ENCODE measurements around the gene MBP. TPM values are rescaled to one million over a fixed set of nuclear protein-coding genes. Genes with fewer than 3 reads are reported as not detected.

The MBP gene
- total RNA-seq, 2 experiments from 2014 or later = 46.0 to 53.9 TPM

DNA sequence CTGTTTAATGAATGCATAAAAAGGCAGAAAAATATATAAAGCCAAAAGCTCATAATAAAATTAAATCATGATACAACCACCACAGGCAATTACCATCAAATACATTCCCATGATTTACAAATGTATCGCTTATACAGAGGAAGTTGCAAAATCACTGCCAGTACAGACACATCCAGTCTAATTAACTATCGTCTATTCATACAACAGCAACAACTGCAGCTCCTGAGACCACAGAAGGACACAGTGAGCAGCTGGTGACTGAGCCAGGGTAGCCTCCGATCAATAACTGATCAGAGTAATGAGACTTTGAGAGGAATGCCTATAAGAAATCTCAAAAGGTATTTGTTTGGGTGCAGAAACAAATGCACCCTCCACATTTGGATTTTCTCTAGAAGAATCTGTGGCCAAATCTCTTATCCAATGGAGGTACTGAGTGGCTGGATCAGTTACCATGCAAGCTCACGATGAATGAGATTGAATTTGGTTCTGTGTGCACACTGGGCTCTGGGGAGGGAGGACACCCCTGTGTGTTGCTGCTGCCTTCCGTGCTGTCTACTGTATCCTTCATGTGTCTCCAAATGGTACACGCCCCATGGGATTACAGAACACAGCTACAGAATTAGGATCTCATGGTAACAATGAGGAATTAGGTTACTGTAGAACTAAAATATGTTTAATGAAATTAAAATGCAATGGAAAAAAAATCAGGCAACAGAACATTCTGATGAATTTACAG lies 119.6 kb downstream of the MBP start:
- CTCF ChIA-PET = interaction anchor here (3.8 kb wide), 1 partner anchor 13 kb away, joined by 18 read pairs; no protein-coding TSS in a partner anchor
- POLR2A ChIA-PET = no interaction called here

DNA sequence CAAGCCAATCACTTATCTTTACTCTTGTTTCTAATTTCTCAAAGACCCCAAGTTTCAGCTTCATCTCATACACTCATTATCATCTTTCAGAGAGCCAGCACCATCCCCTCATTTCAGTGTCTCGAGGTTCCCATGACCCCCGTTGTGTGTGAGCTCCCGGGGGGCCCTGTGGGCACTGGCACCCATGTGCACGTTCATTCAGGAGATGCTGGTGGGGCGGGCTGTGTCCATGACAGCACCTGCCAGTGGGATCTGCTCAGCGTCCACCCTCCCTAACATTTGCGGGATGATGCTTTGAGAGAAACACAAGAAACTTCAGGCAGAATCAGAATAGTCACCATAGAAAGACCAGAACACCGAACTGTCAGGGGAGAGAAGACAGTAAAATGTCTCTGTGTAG lies 120.5 kb downstream of the MBP start:
- ChIA-PET CTCF (interaction anchor here (3.8 kb wide), 1 partner anchor 12 kb away, joined by 18 read pairs; no protein-coding TSS in a partner anchor), POLR2A (no interaction called here)

DNA sequence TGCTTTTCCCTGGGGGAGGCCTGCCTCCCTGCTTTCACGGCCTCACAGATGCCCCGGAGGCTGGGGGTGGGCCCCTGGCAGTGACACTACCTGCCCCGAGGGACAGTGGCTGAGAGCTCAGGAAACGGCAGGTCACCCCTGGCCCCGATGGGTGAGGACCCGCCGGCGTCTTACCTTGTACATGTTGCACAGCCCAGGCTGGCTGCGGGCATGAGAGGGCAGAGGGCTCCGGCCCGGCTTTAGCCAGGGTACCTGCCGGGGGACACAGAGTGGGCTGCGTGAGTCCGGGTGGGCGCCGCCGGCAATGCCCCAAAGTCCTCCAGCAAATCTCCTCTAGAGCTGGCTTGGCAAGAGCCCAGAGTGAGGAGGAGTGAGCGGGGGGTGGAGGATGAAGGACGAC lies 122.9 kb downstream of the MBP start:
- ChIA-PET CTCF (interaction anchor here (3.8 kb wide), 1 partner anchor 10 kb away, joined by 18 read pairs; no protein-coding TSS in a partner anchor), POLR2A (no interaction called here)

DNA sequence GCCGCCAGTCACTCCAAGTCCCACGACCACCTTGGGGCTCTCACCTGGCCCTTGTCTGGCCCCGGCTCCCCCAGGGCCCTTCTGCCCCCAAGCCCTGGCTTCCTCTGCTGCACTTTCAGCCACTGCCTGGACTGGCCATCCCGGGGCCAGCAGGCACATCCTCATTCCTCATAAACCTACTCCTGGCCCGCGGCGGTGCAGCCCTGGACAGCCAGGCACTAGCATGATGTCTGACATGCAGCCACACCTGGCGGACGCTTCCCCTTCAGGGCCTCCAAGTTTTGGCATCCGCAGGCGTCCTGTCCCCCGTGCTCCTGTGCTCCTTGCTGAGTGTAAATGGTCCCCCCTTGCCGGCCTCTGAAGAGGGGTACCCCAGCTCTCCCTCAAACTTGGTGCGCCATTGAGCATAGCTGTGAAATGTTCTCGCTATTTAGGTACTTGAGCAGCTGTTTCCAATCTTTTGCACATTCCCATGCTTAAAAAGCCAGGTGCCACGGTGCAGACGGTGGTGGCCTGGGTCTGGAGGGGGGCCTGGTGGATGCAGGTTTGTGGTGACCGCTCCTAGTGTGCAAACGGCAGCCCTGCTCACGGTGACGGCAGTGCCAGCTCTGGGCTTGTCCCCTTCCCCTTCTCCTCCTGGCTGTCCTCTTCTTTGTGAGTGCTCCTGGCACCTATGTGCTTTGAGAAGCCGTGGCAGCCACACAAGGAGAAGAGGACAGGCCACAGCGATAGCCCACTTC lies 123.8 kb downstream of the MBP start:
- POLR2A ChIA-PET = no interaction called here
- CTCF ChIA-PET = no interaction called here

DNA sequence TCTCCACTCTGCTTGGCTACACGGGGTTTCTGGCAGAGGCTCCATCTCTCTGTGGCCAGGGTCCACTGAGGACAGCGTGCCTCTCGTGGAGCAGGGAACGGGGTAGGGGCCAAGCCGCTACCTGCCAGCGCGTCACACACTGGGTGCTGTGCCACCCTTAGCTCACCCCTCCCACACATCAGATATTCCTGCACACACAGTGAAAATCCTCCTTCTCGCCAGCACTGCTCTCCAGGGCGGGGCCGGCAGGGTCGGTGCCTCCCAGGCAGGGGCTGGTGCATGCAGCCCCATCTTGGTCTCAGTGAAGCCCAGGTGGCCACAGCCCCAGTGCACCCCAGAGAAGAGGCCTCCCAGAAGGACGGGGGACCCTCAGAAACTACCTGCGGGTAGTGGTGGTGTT lies 124.6 kb downstream of the MBP start:
- ChIA-PET POLR2A (no interaction called here), CTCF (no interaction called here)

DNA sequence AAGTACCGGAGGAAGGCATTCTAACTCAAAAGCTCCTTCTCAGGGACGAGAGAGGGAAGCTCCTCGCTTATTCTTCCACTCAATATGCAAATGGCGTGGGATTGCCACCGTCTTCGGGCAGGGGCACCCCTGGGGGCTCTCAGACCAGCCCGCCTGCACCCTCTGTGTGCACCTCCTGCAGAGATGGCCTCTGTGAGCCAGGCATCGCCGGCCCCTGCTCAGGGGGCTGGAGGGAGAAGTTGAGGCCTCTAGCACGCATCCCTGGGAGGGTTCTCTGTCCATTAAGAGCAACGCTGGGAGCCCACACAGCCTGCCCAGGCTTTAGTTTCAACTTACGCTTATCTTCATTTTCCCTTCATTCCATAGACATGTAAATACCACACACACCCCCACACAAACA lies 125.3 kb downstream of the MBP start:
- ChIA-PET CTCF (no interaction called here), POLR2A (no interaction called here)

DNA sequence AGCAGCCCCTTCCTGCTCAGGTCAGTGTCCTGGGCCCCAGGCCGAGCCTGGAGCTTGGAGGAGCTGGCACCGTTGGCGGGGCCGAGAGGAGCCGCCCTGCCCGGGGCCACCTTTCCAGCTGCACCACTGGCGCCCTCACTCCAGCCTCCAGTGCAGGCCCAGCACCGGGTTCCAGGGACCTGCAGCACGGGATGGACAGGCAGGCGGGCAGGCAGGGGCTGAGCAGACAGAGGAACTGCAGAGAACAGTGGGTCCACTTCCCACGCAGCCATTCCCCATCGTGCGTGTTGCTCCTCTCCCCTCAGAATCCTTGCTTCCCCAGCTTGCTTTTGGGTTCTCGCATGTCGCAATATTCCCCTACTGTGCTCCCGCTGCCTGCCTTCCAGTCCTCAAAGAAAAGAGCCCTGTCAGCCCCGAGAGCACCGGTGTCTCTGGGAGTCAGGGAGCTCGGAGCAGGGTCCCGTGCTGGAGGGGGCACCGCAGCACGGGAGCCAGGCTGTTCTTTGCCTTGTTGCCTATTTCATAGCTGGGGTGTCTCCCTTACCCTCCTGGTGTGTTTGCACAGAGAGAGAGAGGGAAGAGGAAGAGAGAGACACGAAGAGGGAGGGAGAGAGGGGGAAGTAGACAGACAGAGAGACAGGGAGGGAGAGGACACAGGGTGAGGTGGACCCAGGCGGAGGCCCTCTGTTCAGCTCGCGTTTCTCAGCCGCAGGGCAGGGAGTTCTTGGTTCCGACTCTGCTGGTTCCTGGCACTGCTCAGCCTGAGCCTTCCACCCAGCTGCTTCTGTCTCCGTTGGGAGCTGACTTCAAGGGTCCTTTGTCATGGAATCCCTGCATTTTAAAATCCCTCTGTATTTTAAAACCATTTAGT lies 126.0 kb downstream of the MBP start:
- ChIA-PET CTCF (no interaction called here), POLR2A (no interaction called here)

DNA sequence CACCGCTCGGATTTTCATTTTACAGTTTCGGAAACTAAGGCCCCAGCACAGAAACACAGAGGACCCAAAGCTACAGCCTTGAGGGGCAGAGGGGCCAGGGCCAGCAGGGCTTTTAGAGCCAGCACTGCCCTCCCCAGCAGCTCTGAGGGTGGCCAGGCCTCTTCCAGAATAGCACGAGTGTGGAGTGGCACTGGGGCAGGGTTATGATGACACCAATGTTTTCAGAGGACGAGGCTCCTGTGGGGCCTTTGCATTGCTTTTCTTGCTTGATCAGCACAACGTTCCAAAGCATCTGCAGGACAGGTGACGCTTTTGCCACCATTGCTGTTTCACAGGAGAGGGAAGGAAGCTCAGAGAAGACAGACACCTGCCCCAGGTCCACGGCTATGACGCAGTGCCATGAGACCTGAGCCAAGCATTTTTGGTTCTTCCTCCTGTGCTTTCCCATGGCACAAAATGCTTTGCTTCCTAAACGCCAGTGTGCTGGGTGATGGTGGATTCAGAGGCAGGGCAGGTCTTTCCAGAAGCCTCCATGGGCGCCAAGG lies 126.9 kb downstream of the MBP start:
- ChIA-PET CTCF (interaction anchor here (1.0 to 1.5 kb wide), 2 partner anchors 22 to 29 kb away, joined by 3 read pairs; no protein-coding TSS in a partner anchor), POLR2A (no interaction called here)

DNA sequence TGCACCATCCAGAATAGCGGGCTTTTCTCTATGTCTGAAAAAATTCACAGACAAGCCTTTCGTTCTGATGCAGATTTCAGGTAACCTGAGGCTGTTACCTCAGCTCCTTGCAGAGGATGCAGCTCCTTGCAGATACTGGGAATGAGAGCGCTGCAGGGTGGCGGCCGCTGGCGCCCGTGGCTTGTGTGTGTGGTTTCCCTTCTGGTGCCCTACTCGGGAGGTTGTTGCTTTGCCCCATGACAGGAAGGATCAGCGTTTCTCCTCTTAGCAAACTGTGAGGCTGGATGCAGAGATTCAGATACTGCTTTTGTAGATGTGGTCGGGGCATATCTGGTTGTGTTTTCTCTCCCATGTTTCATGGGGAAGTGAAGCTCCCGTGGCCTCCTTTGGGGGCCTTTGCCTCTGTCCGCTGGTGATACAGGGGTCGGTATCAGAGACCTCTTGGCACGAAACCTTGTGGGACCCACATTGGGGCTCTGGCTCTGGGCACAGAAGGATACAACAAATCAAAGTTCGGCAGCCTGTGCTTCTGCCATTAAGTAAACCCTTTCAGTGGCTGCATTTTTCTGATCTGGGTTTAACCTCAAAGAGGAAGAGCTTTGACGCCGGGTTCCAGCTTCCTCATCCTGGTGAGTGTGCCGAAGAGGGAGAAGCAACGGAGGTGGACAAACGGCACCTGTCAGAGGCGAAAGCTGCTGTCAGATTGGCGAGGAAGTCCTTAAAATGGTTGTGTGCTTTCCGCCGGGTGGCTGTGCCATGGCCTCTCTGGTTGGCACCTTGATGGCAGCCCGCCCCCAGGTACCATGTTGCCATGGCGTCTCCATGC lies 127.8 kb downstream of the MBP start:
- POLR2A ChIA-PET = no interaction called here
- CTCF ChIA-PET = interaction anchor here (1.0 to 1.5 kb wide), 2 partner anchors 21 to 30 kb away, joined by 3 read pairs; no protein-coding TSS in a partner anchor

DNA sequence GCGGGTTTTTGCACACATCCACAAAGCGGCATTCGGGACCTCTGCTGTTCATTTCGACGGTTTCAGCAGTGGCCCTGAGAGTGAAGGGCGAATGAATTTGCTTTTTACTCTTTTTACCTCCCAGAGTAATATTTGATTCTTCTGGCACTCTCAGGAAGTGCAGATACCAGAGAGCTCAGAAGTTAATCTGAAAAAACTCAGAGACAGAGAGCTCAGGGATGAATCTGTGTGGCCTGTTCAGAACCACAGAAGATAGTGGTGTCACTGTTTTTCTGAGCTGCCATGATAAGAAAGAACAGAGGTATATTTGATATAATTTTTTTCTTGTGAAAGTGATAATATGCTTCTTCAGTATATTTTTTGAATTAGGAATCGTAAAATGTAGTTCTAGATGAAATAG lies 129.3 kb downstream of the MBP start:
- CTCF ChIA-PET = no interaction called here
- POLR2A ChIA-PET = interaction anchor here (0.6 kb wide), 1 partner anchor 10 kb away, joined by 3 read pairs; no protein-coding TSS in a partner anchor

DNA sequence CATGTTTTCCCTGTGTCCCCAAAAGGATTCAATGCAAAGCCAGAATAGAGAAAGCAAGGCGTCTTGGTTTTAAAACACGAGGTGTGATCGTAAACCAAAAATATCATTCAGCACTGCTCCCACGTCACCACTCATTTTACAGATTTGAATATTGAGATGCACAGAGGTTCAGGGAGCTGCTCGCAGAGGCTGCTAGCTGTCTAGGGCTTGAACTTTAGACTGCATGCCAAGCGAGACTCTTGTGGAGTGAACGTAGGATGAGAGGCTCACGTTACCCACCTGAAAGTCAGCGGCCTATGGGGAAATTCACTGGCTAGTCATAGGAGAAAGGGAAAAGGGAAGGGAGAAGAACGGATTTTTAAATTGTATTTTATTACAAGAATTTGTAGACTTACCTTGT lies 130.1 kb downstream of the MBP start:
- CTCF ChIA-PET = interaction anchor here (0.5 to 3.1 kb wide), 2 partner anchors 176 to 209 kb away, joined by 3 to 15 read pairs; no protein-coding TSS in a partner anchor
- POLR2A ChIA-PET = no interaction called here

DNA sequence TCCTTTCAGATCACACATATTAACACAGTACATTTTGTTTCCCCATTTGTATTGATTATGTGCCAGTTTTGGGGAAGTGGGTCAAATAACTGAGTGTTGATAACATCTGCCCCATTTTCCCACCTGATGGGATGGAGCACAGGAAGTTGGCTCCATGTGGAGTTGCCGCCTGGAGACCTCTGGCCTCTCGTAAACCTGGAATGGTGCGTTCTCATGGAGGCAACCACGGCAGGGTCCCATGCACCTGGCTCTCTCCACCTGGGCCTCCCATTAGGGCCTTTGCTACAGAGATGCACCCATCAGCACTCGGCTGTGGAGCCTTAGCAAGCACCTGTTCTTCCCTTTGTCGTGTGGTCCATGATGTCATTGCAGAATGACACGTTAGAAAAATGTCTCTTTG lies 130.6 kb downstream of the MBP start:
- ChIA-PET POLR2A (no interaction called here), CTCF (interaction anchor here (2.3 to 3.1 kb wide), 3 partner anchors 10 to 209 kb away, joined by 9 to 15 read pairs (median 11); no protein-coding TSS in a partner anchor)

DNA sequence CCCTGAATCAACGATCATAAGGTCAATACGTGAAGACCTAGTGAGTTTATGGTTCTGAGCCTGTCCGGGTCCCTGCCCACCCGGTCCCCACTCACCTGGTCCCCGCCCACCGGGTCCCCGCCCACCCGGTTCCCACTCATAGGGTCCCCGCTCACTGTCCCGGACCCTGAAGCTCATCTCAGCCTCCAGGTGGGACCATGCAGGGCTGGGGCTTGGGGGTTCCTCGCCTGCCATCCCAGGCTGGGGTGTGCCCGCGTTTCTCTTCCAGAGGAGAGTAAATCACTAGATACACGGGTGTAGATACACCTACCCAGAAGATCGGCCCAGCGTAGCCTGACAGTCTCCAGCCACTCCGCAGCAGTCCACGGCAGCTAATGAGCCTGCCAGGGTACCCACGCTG lies 131.5 kb downstream of the MBP start:
- ChIA-PET CTCF (interaction anchor here (0.6 to 3.1 kb wide), 22 partner anchors 9 to 643 kb away, joined by 3 to 18 read pairs (median 4); no protein-coding TSS in a partner anchor), POLR2A (no interaction called here)

DNA sequence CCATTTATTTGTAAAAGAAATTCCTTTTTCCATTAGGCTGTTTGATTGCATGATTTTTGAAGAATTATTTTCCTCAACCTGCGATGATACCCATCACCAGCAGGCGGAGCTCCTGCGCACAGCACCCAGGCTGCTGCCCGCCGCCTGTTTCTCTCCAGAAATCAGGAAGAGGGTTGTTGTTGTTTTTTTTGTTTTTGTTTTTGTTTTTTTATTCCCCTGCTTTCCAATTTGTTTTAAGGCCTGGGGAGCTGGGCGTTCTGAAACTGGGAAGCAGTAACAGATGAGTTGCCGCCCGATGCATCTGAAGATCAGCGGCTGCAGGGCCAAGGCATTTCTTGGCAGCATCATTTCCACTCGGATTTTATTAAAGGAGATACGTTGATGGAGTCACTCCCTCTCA lies 132.1 kb downstream of the MBP start:
- CTCF ChIA-PET = interaction anchor here (0.6 to 3.1 kb wide), 29 partner anchors 9 to 643 kb away, joined by 3 to 18 read pairs (median 4); no protein-coding TSS in a partner anchor

DNA sequence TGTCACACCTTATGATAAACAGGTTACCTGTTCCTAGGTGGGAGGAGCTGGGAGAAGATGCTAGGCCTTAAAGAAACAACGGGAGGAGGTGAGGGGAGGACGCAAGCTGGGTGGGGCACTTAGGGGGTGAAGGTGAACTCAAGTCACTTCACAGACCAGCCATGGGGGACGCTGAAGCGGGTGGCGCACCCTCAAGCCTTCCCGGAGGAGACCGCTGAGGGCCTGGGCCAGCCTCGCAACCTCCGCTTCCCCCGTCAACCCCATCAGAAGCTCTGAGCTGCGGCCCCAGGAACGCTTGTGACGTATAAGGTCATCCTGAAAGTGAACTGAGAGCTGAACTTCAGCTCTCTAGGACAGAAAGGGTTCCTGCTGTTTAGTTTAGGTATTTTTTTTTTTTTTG lies 133.5 kb downstream of the MBP start:
- ChIA-PET POLR2A (no interaction called here), CTCF (interaction anchor here (0.6 to 2.6 kb wide), 6 partner anchors 12 to 109 kb away, joined by 3 to 18 read pairs (median 6); no protein-coding TSS in a partner anchor)

More for the DNA sequence above, 132.1 kb downstream of the MBP start:
- POLR2A ChIA-PET = no interaction called here

DNA sequence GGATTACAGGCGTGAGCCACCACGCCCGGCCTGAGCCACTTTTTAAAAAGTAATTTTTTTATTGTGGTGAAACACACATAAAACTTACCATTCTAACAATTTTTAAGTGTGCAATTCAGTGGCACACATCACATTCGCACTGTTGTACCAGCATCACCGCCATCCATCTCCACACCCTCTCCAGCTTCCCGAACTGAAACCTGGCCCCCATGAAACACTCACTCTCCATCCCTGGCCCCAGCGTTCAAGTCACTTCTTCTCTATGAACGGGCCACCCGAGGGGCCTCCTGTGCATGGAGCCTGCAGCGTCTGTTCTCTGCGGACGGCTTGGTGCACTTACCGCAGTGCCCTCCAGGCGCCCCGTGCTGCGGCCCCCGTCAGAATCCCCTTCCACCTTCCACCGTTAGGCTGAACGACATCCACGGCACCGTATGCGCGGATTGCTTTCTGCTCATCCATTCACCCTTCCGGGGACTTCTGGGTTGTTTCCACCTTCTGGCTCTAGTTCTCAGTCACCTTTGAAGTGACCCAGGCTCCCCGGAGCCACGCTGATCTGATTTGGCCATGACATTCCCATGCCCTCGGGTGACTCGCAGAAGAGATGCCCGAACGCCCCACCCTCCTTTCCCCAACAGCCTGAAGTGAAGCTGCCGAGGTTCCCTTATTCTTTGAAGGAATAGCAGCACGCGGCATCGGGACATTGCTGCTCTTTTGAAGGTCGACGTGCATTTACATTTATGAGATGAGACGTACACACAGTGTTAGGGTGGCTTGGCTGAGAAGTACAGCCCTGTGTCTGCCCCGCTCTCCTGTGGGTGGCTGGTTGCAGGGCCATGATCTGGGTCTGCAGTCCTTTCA lies 134.4 kb downstream of the MBP start:
- POLR2A ChIA-PET = no interaction called here
- CTCF ChIA-PET = interaction anchor here (0.6 to 2.4 kb wide), 2 partner anchors 38 to 110 kb away, joined by 3 to 7 read pairs; no protein-coding TSS in a partner anchor

DNA sequence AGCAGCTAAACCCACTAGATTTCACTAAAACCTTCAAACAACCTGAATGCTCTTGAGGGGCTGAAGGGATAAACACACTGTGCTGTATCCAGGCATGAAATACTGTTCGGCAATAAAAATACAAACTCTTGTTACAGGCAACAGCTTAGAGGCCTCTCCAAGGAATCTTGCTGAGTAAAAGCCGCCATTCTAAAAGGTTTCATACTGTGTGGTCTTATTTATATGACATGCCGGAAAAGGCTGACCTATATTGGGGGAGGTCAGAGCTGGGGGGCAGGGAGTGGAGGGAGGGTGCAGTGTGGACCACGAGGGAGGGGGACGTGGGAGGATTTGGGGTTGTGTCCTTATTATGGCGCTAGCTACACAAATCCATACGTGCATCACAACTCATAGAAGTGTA lies 136.2 kb downstream of the MBP start:
- ChIA-PET CTCF (interaction anchor here (0.6 to 2.3 kb wide), 3 partner anchors 12 to 134 kb away, joined by 4 to 7 read pairs (median 4); no protein-coding TSS in a partner anchor), POLR2A (no interaction called here)

All from activated CD8-positive, alpha-beta memory T cell treated with anti-CD3 and anti-CD28 coated beads for 36 hours (primary cell).